Glutamatergic neuron (in vitro differentiated cells): ENCODE measurements around the gene FSTL4. TPM values are rescaled to one million over a fixed set of nuclear protein-coding genes. Genes with fewer than 3 reads are reported as not detected.
A peak's percentile ranks its signal among the peaks of the same experiment; 100 is the strongest.

ENCODE experiments used
- DNase-seq: peaks from one replicate; pipeline ENCODE4 v3.0.0; 2022
- H3K27ac Mint-ChIP-seq: one replicate; pipeline ENCODE4 v1.8.0; 2020; ENCODE audit warnings: mild to moderate bottlenecking, mixed read lengths, inconsistent platforms; ENCODE audit not compliant: unreplicated experiment
- H3K27me3 Mint-ChIP-seq: one replicate; pipeline ENCODE4 v1.8.0; 2020; ENCODE audit warnings: mild to moderate bottlenecking, moderate library complexity, mixed read lengths, inconsistent platforms; ENCODE audit not compliant: unreplicated experiment
- H3K36me3 Mint-ChIP-seq: one replicate; pipeline ENCODE4 v1.8.0; 2020; ENCODE audit warnings: mild to moderate bottlenecking, mixed read lengths, inconsistent platforms; ENCODE audit not compliant: unreplicated experiment
- H3K4me1 Mint-ChIP-seq: one replicate; pipeline ENCODE4 v1.8.0; 2020; ENCODE audit warnings: mild to moderate bottlenecking, low read depth, mixed read lengths, inconsistent platforms; ENCODE audit not compliant: unreplicated experiment
- H3K4me3 Mint-ChIP-seq: one replicate; pipeline ENCODE4 v1.8.0; 2020; ENCODE audit warnings: mild to moderate bottlenecking, mixed read lengths, inconsistent platforms; ENCODE audit not compliant: unreplicated experiment
- H3K9me3 Mint-ChIP-seq: one replicate; pipeline ENCODE4 v1.8.0; 2020; ENCODE audit warnings: mild to moderate bottlenecking, moderate library complexity, mixed read lengths, inconsistent platforms; ENCODE audit not compliant: unreplicated experiment
- total RNA-seq: library from RNA; stranded (reverse); fragmentation: NEBNext Ultra II Directional; extraction: Animal tissue kit (Norgen Biotek cat#: 25700); gene quantifications from one replicate; pipeline ENCODE4 v1.2.1, GENCODE V29; 2021; ENCODE audit not compliant: unreplicated experiment
- TF ChIP-seq, protein P1 (sequence below): fragments of 200-600 bp; sonication (generic); IDR thresholded peaks from one replicate; pipeline ENCODE4 v1.5.0; 2021; ENCODE audit not compliant: partially characterized antibody, unreplicated experiment

The FSTL4 gene
- total RNA-seq, 1 donor from 2014 or later = 29.0 TPM

DNA sequence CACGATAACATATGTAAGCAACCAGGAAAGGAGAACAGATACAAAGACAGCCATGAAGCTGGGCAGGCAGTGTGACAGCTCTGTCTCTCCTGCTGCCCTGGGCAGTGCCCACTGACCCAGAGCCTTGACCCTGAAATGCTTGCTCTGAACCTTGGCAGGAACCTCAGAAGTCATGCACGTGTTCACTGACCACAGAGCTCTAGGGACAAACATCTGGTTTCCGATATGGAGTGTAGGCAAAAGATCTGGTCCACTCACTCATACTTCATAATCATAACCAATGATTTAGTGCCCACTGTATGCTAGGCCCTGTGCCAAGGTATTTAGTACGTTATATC, 102.6 kb downstream of the FSTL4 start:
- TF ChIP-seq, protein P1, sequence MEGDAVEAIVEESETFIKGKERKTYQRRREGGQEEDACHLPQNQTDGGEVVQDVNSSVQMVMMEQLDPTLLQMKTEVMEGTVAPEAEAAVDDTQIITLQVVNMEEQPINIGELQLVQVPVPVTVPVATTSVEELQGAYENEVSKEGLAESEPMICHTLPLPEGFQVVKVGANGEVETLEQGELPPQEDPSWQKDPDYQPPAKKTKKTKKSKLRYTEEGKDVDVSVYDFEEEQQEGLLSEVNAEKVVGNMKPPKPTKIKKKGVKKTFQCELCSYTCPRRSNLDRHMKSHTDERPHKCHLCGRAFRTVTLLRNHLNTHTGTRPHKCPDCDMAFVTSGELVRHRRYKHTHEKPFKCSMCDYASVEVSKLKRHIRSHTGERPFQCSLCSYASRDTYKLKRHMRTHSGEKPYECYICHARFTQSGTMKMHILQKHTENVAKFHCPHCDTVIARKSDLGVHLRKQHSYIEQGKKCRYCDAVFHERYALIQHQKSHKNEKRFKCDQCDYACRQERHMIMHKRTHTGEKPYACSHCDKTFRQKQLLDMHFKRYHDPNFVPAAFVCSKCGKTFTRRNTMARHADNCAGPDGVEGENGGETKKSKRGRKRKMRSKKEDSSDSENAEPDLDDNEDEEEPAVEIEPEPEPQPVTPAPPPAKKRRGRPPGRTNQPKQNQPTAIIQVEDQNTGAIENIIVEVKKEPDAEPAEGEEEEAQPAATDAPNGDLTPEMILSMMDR = no peak
- Mint-ChIP-seq H3K27ac (no peak overlapping the region), H3K36me3 (no peaks in the 10 kb centered on the region), H3K27me3 (peaks cover 5% of the 10 kb centered on the region), H3K4me1 (peaks cover 23% of the 10 kb centered on the region), H3K4me3 (no peak overlapping the region), H3K9me3 (peaks cover 1% of the 10 kb centered on the region)
- no peak for DNase-seq

DNA sequence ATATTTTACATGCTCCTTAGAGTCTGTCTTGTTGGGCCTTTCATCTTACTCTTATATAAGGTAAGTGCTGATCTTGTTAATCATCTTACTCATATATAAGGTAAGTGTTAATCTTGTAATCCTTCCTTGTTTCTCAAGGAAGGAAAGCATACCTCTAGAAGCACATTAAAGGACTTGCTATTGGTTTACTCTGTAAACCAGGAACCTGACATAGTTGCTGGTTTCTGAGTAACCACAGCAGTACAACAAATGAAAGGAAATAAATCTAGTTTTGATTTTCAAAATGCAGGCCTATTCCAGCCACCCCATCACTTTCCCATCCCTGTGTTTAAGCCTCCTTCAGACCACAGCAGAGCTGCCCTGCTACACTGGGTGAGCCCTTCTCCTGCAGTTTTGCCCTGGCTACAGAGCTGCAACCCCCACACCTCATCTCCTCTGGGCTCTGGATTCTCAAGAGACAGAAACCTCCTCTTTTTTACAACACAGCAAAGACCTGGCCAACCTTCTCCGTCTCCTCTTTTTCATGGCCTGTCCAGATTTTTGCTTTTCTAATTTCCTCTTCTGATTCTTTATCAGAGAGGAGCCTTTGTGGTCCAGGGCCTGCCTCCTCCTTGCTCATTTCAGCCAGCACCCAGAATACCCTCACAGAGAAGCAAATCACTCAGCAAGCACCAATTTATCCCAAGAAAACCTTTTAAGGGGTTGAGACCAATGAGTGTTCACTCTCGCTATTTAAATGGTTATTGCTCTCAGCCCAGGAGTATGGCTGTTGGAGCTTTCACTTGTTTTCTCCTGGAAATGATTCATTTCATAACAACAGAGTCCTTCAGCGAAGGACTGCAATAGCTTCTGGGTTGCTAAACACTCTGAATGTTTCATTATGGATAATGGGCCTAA, 103.2 kb downstream of the FSTL4 start:
- no peak for DNase-seq
- Mint-ChIP-seq H3K4me3 (no peak overlapping the region), H3K4me1 (peaks cover 19% of the 10 kb centered on the region), H3K27me3 (peaks cover 2% of the 10 kb centered on the region), H3K9me3 (peaks cover 1% of the 10 kb centered on the region), H3K27ac (peak overlapping the region; percentile 18), H3K36me3 (no peaks in the 10 kb centered on the region)
- TF ChIP-seq, protein P1 = no peak

DNA sequence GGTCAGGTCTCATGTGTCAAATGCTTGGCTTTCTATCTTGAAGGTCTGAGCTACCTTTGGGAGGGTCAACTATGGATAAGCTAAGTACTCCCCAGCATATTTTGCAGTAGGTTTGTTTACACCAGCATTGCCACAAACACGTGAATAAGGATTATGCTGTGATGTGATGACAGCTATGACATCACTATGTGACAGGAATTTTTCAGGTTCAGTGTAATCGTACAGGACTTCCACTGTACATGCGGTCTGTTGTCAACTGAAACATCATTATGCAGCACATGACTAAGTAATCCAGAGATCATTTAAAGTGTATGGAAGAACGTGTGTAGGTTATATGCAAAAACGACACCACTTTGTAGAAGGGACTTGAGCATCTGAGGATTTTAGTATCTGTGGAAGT, 104.0 kb downstream of the FSTL4 start:
- H3K36me3 Mint-ChIP-seq = no peaks in the 10 kb centered on the region
- no peak overlapping the region for H3K4me3 Mint-ChIP-seq
- peaks cover 21% of the 10 kb centered on the region for H3K4me1 Mint-ChIP-seq
- H3K9me3 Mint-ChIP-seq = peaks cover 1% of the 10 kb centered on the region
- no peak overlapping the region for H3K27ac Mint-ChIP-seq
- H3K27me3 Mint-ChIP-seq = peaks cover 2% of the 10 kb centered on the region
- DNase-seq = no peak
- TF ChIP-seq, protein P1 = no peak

DNA sequence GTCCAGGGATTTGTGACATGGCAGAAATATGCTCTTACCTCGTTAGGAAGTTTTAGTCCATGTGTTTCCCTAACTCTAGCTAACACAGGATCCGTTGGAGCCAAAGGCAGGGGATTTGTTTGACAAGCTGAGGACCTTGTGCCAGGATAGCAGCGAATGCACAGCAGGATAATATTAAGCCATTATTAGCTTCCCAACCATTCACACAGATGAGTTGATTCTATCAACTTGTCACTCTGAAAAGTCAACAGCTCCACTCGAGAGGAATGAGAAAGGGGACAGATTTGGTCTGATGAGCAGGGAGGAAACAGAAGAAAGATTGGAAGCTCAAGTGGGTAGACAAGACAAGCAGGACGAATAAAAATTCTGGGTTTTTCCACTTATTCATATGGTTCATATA, 106.2 kb downstream of the FSTL4 start:
- DNase-seq = no peak
- H3K4me3 Mint-ChIP-seq = no peak overlapping the region
- H3K4me1 Mint-ChIP-seq = peaks cover 20% of the 10 kb centered on the region
- no peaks in the 10 kb centered on the region for H3K27me3 Mint-ChIP-seq
- H3K27ac Mint-ChIP-seq = no peak overlapping the region
- no peaks in the 10 kb centered on the region for H3K36me3 Mint-ChIP-seq
- H3K9me3 Mint-ChIP-seq = peaks cover 1% of the 10 kb centered on the region
- TF ChIP-seq, protein P1 = no peak

DNA sequence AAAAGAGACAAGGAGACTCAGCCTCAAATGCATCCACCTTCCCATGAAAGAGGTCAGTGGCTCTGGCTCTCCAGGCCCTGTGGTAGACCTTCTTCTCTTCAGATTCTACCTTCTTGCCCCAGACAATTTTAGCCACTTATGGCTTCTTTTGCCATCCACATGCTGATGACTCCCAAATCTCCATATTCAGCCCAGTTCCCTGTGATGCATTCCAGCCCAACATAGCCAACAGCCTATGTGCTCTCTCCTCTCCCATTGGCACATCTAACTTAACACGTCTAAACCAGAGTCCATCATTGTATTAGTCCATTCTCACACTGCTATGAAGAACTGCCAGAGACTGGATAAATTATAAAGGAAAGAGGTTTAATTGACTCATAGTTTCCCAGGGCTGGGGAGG, 108.8 kb downstream of the FSTL4 start:
- Mint-ChIP-seq H3K27ac (no peak overlapping the region), H3K4me3 (no peak overlapping the region), H3K36me3 (no peaks in the 10 kb centered on the region), H3K9me3 (no peaks in the 10 kb centered on the region), H3K4me1 (peaks cover 19% of the 10 kb centered on the region), H3K27me3 (peaks cover 3% of the 10 kb centered on the region)
- TF ChIP-seq, protein P1 = no peak
- no peak for DNase-seq
